Loucy (cell line): Measurements from ENCODE around the gene LDLRAD4.

Experiments used
- EZH2phosphoT487 ChIP-seq: fragments of 200-600 bp; IDR thresholded peaks from 2 replicates; pipeline ENCODE4 v1.6.1; 2018; ENCODE audit warnings: antibody characterized with exemption, mild to moderate bottlenecking, moderate library complexity, borderline replicate concordance
- TF ChIP-seq, protein P1 (sequence below): fragments of 200-600 bp; sonication (generic); conservative IDR thresholded peaks from 2 replicates; pipeline ENCODE4 v1.5.1; 2014; ENCODE audit warnings: mild to moderate bottlenecking, antibody characterized with exemption, low read length

DNA sequence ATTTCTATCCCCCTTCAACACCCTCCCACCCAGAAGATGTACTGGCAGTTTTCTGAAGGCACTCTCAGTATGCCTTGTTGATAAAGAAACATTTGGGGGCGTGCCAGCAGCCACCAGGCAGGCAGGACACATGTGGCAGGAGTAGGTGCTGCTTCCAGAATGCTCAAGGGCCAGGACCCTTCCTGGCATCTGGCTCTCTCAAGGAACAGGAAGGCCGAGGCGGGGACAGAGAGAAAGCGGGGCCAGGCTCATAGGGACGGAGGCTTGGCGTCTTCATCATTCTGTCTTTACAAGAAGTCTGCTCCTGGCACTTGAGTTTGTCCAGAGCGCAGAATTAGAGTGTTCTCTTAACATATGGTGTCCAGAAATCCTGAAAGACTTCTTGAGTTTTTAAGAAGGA lies 386.2 kb downstream of the LDLRAD4 start:
- no peak for TF ChIP-seq EZH2phosphoT487
- TF ChIP-seq, protein P1, sequence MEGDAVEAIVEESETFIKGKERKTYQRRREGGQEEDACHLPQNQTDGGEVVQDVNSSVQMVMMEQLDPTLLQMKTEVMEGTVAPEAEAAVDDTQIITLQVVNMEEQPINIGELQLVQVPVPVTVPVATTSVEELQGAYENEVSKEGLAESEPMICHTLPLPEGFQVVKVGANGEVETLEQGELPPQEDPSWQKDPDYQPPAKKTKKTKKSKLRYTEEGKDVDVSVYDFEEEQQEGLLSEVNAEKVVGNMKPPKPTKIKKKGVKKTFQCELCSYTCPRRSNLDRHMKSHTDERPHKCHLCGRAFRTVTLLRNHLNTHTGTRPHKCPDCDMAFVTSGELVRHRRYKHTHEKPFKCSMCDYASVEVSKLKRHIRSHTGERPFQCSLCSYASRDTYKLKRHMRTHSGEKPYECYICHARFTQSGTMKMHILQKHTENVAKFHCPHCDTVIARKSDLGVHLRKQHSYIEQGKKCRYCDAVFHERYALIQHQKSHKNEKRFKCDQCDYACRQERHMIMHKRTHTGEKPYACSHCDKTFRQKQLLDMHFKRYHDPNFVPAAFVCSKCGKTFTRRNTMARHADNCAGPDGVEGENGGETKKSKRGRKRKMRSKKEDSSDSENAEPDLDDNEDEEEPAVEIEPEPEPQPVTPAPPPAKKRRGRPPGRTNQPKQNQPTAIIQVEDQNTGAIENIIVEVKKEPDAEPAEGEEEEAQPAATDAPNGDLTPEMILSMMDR = no peak
